Measurements from ENCODE around the gene SOS1. TPM values are rescaled to one million over a fixed set of nuclear protein-coding genes. Genes with fewer than 3 reads are reported as not detected.

SOS1 gene
- total and polyA plus RNA-seq, 2 donors (not counting 3 experiments of a cell fraction or from before 2014, with no cell fraction given), result 22.2 to 32.5 TPM

DNA sequence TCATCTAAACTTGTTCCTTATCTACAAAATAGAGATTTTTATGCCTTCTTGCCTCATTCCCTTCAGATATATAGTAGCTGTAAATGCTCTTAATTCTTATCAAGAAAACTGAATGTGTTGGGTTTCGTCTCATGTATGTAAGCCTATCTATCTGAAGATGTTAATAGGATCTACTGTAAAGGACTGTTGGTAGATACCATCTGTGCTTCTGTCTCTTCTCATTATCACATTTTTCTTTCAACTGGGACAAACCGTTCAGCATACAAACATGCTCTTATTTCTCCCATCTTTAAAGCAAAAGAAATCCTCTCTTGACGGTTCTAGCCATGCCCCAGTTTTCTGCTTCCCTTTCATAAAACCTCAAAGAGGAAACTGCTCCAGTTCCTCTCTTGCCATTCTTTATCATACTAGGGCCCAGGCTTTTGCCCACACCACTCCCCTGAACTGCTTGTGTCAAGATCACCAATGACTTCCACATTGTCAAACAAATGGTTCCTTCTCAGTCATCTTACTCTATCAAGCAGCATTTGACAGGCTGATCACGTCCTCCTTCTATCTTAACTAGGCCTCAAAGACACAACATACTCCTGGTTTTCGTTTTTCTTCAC lies 142.5 kb downstream of the SOS1 start:
- Histone ChIP-seq H3K9me1 (replicated peaks; ENCODE audit: control insufficient read depth, extremely low read depth, insufficient read depth, low read length) (no peaks in the 10 kb centered on the region), H2AFZ (ENCODE audit: low read depth, low read length) (no peak overlapping the region), H4K20me1 (replicated peaks; ENCODE audit: control insufficient read depth, extremely low read depth, insufficient read depth, low read length) (no peaks in the 10 kb centered on the region), H3K27me3 (ENCODE audit: control insufficient read depth in 2 of 2, insufficient read depth in 2 of 2, low read length in 2 of 2) (no peaks in the 10 kb centered on the region), H3K36me3 (ENCODE audit: control insufficient read depth in 2 of 2, extremely low read depth in 1 of 2, insufficient read depth in 2 of 2, low read length in 2 of 2) (no peaks in the 10 kb centered on the region), H3K27ac (ENCODE audit: insufficient read depth, low read depth, low read length) (no peak overlapping the region), H3K9ac (replicated peaks; ENCODE audit: extremely low read depth, insufficient read depth, low read length) (no peak overlapping the region), H3K4me3 (replicated peaks in 1 of 3; ENCODE audit: insufficient read depth in 1 of 3, low read depth in 1 of 3, low read length in 3 of 3) (no peak overlapping the region), H3K4me2 (ENCODE audit: insufficient read depth, low read length) (no peak overlapping the region), H3K79me2 (ENCODE audit: control insufficient read depth, insufficient read depth, low read length) (no peaks in the 10 kb centered on the region), H3K9me3 (replicated peaks; ENCODE audit: control insufficient read depth, insufficient read depth, low read length) (no peaks in the 10 kb centered on the region), H3K4me1 (ENCODE audit: control insufficient read depth, extremely low read depth, insufficient read depth, low read length) (no peaks in the 10 kb centered on the region)
- ChIA-PET CTCF (no interaction called here), POLR2A (no interaction called here)
- no TSS peak for BruUV-seq (replicated peaks)
- FAIRE-seq (no peak), DNase-seq (ENCODE audit: low read depth, low spot score) (no peak)
- TF ChIP-seq EZH2 (IDR thresholded peaks at IDR 0.05; ENCODE audit: borderline replicate concordance, low read depth, low read length, severe bottlenecking) (no peak), JUN (IDR thresholded peaks at IDR 0.05; ENCODE audit: borderline replicate concordance, insufficient read depth, insufficient read length, low read depth) (no peak), FOS (IDR thresholded peaks at IDR 0.05; ENCODE audit: borderline replicate concordance, insufficient read depth, low read length) (no peak), POLR2AphosphoS5 (IDR thresholded peaks at IDR 0.05; ENCODE audit: insufficient read depth, low read depth, low read length) (no peak), GATA2 (IDR thresholded peaks at IDR 0.05; ENCODE audit: insufficient read depth, insufficient read length, low read depth, low read length) (no peak), POLR2A (IDR thresholded peaks at IDR 0.05; ENCODE audit: low read depth, low read length) (no peak), MYC (IDR thresholded peaks at IDR 0.05; ENCODE audit: low read depth, low read length) (no peak)
- TF ChIP-seq, protein P1, sequence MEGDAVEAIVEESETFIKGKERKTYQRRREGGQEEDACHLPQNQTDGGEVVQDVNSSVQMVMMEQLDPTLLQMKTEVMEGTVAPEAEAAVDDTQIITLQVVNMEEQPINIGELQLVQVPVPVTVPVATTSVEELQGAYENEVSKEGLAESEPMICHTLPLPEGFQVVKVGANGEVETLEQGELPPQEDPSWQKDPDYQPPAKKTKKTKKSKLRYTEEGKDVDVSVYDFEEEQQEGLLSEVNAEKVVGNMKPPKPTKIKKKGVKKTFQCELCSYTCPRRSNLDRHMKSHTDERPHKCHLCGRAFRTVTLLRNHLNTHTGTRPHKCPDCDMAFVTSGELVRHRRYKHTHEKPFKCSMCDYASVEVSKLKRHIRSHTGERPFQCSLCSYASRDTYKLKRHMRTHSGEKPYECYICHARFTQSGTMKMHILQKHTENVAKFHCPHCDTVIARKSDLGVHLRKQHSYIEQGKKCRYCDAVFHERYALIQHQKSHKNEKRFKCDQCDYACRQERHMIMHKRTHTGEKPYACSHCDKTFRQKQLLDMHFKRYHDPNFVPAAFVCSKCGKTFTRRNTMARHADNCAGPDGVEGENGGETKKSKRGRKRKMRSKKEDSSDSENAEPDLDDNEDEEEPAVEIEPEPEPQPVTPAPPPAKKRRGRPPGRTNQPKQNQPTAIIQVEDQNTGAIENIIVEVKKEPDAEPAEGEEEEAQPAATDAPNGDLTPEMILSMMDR (IDR thresholded peaks at IDR 0.05; ENCODE audit: extremely low read depth in 1 of 2, insufficient read depth in 1 of 2, low read depth in 1 of 2, low read length in 2 of 2), result no peak
- TF ChIP-seq, protein P2, sequence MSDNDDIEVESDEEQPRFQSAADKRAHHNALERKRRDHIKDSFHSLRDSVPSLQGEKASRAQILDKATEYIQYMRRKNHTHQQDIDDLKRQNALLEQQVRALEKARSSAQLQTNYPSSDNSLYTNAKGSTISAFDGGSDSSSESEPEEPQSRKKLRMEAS (IDR thresholded peaks at IDR 0.05; ENCODE audit: insufficient read depth, insufficient read length), result no peak
- intact Hi-C loops (cut with micrococcal nuclease) (no loop called here), dilution Hi-C loops (cut with MboI; ENCODE audit: extremely low pct_ligation_motif_present, low sequenced_read_pairs) (no loop called here)
